ENCODE results near the gene CARD9.

- no peak for TF ChIP-seq CTCF (IDR thresholded peaks at IDR 0.05)
- TF ChIP-seq POLR2A (IDR thresholded peaks at IDR 0.05): no peak
- no peak for TF ChIP-seq POLR2AphosphoS5 (IDR thresholded peaks at IDR 0.05)
- TF ChIP-seq EP300 (IDR thresholded peaks at IDR 0.05): no peak
Measured at GRCh38 chr9:136373300-136374182, at the start of gene CARD9.

All from suprapubic skin (tissue), 4 donors.